Measurements from ENCODE around the gene CDH23.

DNA sequence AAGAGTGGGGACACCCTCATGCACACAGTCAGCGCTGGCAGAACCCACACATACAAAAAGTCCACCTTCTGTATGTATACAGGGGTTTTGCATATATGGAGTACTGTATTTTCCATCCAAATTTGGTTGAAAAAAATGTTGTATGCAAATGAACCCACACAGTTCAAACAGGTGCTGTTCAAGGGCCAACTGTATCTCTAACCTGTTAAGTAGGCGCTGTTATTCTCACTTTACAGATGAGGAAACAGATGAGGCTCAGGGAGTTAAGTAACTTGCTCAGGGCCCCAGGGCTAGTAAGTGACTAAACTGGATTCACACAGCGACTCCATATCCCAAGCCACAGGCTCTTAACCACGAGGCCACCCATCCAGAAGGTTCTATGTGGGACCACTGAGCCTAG is 252.9 kb downstream of the CDH23 start:
- no peak for TF ChIP-seq L3MBTL2 (conservative IDR thresholded peaks at IDR 0.05)
- no peak for TF ChIP-seq SUZ12 (IDR thresholded peaks at IDR 0.05)
- no peak for TF ChIP-seq FOXM1 (IDR thresholded peaks at IDR 0.05; ENCODE audit: borderline replicate concordance)
- TF ChIP-seq TARDBP (IDR thresholded peaks at IDR 0.05), result no peak
- no peak for TF ChIP-seq FOXK2 (IDR thresholded peaks at IDR 0.05)
- TF ChIP-seq NFRKB (IDR thresholded peaks at IDR 0.05), result no peak
- no peak for TF ChIP-seq ZNF384 (IDR thresholded peaks at IDR 0.05)

Data from HEK293T (cell line).